Activated T-helper 1 cell treated with anti-CD3 and anti-CD28 coated beads, Interleukin-12 subunit alpha, Interleukin-12 subunit beta, Interleukin-2, Interleukin-4 antibody, amounts not matched to agents 30 ng/mL and 10 ng/mL and 1 ng/mL, durations not matched to agents 14 hours and 24 hours and 36 hours (primary cell): Measurements from ENCODE around the gene MAST3. TPM values are rescaled to one million over a fixed set of nuclear protein-coding genes. Genes with fewer than 3 reads are reported as not detected.

Experiments used
- DNase-seq: peaks from one replicate; pipeline ENCODE4 v3.0.0; 2021; ENCODE audit warnings: low spot score
- H3K27ac Mint-ChIP-seq: one replicate; pipeline ENCODE4 v1.8.0; 2021; ENCODE audit warnings: mild to moderate bottlenecking, mixed read lengths
- H3K27me3 Mint-ChIP-seq: one replicate; pipeline ENCODE4 v1.8.0; 2022; ENCODE audit warnings: mild to moderate bottlenecking, moderate library complexity, mixed read lengths; ENCODE audit not compliant: insufficient read depth
- H3K36me3 Mint-ChIP-seq: one replicate; pipeline ENCODE4 v1.8.0; 2021; ENCODE audit warnings: low read depth, mixed read lengths
- H3K4me1 Mint-ChIP-seq: one replicate; pipeline ENCODE4 v1.8.0; 2021; ENCODE audit warnings: low read depth, mixed read lengths
- H3K4me3 Mint-ChIP-seq: one replicate; pipeline ENCODE4 v1.8.0; 2021; ENCODE audit warnings: mild to moderate bottlenecking, moderate library complexity, mixed read lengths
- H3K9me3 Mint-ChIP-seq: one replicate; pipeline ENCODE4 v1.8.0; 2021; ENCODE audit warnings: mixed read lengths
- intact Hi-C: fragments of 100-400 bp; cut with micrococcal nuclease; formaldehyde crosslinking; loops from one replicate; pipeline ENCODE4 v1.15.1; 2024
- total RNA-seq: library from RNA; stranded (reverse); gene quantifications from 2 replicates; pipeline ENCODE4 v1.2.3, GENCODE V29; 2022

The MAST3 gene
- total RNA-seq, 1 donor from 2014 or later: 16.5 TPM

DNA sequence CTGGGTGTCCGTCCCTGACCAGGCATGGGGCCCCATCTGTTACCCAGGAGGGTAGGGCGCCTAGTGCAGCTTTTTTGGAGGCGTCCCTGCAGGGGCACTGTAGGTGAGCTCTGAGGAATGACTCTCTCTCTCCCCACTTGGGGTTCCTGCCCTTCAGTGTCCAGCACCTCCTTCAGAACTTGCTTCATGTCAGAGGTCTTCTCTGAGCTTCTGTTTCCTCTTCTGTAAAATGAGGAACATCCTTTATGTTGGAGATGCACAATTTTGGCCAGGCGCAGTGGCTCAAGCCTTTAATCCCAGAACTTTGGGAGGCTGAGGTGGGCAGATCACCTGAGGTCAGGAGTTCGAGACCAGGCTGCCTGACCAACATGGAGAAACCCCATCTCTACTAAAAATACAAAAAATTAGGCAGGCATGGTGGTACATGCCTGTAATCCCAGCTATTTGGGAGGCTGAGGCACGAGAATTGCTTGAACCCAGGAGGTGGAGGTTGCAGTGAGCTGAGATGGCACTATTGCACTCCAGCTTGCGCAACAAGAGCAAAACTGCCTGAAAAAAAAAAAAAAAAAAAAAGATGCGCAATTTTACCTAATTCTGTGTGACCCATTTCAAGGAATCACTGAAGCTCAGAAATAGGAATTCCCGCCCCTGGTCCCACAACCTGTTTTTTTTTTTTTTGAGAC lies 40.2 kb downstream of the MAST3 start:
- Mint-ChIP-seq H3K9me3 (no peaks in the 10 kb centered on the region), H3K4me3 (no peak overlapping the region), H3K4me1 (no peaks in the 10 kb centered on the region), H3K27ac (no peak overlapping the region), H3K36me3 (peaks cover 18% of the 10 kb centered on the region), H3K27me3 (no peaks in the 10 kb centered on the region)
- no peak for DNase-seq
- intact Hi-C loops: no loop called here

DNA sequence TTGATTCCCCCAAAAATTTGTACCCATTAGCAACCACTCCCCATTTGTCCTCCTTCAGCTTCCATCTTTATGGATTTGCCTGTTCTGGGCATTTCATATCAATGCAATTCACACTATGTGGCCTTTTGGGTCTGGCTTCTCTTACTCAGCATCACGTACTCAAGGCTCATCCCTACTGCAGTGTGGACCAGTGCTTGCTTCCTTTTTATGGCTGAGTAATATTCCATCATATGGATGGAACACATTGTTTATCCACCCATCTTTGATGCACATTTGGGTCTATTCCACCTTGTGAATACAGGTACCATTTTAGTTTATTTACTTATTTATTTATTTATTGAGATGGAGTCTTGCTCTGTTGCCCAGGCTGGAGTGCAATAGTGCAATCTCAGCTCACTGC lies 42.9 kb downstream of the MAST3 start:
- DNase-seq: no peak
- Mint-ChIP-seq H3K4me3 (no peak overlapping the region), H3K9me3 (no peaks in the 10 kb centered on the region), H3K27me3 (no peaks in the 10 kb centered on the region), H3K36me3 (peaks cover 28% of the 10 kb centered on the region), H3K27ac (no peak overlapping the region), H3K4me1 (no peaks in the 10 kb centered on the region)
- intact Hi-C loops: no loop called here

DNA sequence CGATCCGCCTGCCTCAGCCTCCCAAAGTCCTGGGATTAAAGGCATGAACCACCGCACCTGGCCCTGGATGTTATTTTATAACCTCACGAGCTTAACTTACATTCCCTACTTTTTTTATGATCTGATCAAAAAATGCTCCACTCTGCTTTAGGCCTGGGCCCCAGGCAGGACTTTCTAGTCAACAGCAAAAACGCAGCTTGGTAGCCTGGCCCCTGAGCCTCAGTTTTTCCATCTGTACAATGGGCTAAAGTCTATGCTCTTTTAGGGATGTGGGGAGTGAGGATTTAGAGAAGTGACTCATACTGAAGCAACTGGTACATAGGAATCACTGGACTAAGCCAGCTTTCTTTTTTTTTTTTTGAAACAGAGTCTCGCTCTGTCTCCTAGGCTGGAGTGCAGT lies 43.5 kb downstream of the MAST3 start:
- Mint-ChIP-seq H3K9me3 (no peaks in the 10 kb centered on the region), H3K4me3 (no peak overlapping the region), H3K4me1 (no peaks in the 10 kb centered on the region), H3K36me3 (peaks cover 27% of the 10 kb centered on the region), H3K27me3 (no peaks in the 10 kb centered on the region), H3K27ac (no peak overlapping the region)
- intact Hi-C loops: no loop called here
- DNase-seq: no peak

DNA sequence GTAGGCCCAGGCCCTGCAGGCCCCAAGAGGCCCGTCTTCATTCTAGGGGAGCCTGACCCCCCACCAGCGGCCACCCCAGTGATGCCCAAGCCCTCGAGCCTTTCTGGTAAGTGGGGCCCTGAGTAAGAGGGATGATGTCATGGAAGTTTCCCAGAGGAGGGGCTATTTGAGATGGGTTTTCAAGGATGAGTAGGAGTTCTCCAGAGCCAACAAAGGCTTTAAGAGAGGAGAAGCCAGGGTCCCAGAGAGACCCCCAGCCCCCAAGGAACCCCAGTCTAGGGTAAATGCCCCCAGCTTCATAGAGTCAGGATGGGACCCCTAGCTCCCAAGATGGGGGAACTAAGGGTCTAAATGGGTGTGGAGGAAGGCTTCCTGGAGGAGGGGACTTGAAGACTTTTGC lies 46.3 kb downstream of the MAST3 start:
- intact Hi-C loops: no loop called here
- no peaks in the 10 kb centered on the region for H3K4me1 Mint-ChIP-seq
- DNase-seq: no peak
- H3K9me3 Mint-ChIP-seq: no peaks in the 10 kb centered on the region
- H3K36me3 Mint-ChIP-seq: peaks cover 37% of the 10 kb centered on the region
- no peaks in the 10 kb centered on the region for H3K27me3 Mint-ChIP-seq
- no peak overlapping the region for H3K4me3 Mint-ChIP-seq
- no peak overlapping the region for H3K27ac Mint-ChIP-seq

DNA sequence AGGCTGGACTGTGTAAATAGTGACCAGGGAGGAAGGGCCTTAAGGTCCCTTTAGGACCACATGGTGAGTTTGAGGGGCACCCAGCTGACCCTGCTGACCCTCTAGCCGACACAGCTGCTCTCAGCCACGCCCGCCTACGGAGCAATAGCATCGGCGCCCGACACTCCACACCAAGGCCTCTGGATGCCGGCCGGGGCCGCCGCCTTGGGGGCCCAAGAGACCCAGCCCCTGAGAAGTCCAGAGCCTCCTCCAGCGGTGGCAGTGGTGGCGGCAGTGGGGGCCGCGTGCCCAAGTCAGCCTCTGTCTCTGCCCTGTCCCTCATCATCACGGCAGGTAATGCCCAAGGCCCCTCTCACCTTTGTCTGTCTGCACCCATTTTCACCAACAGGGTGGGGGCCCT lies 46.8 kb downstream of the MAST3 start:
- Mint-ChIP-seq H3K27ac (no peak overlapping the region), H3K4me3 (no peak overlapping the region), H3K36me3 (peaks cover 37% of the 10 kb centered on the region), H3K9me3 (no peaks in the 10 kb centered on the region), H3K4me1 (no peaks in the 10 kb centered on the region), H3K27me3 (no peaks in the 10 kb centered on the region)
- intact Hi-C loops: no loop called here
- no peak for DNase-seq

DNA sequence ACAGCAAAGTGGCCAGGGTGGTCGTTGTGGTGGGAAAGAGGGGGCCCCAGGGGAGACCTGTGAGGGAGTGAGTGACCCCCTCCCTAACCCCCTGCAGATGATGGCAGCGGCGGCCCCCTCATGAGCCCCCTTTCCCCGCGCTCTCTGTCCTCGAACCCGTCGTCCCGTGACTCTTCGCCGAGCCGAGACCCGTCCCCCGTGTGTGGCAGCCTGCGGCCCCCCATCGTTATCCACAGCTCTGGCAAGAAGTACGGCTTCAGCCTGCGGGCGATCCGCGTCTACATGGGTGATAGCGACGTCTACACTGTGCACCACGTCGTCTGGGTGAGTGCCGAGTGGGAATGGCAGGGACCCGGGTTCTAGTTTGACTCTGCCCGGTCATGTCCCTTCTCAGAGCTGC lies 47.3 kb downstream of the MAST3 start:
- DNase-seq: no peak
- peaks cover 39% of the 10 kb centered on the region for H3K36me3 Mint-ChIP-seq
- H3K9me3 Mint-ChIP-seq: no peaks in the 10 kb centered on the region
- no peak overlapping the region for H3K4me3 Mint-ChIP-seq
- H3K27me3 Mint-ChIP-seq: no peaks in the 10 kb centered on the region
- peak overlapping the region; percentile 12 for H3K27ac Mint-ChIP-seq
- no peaks in the 10 kb centered on the region for H3K4me1 Mint-ChIP-seq
- intact Hi-C loops: no loop called here

DNA sequence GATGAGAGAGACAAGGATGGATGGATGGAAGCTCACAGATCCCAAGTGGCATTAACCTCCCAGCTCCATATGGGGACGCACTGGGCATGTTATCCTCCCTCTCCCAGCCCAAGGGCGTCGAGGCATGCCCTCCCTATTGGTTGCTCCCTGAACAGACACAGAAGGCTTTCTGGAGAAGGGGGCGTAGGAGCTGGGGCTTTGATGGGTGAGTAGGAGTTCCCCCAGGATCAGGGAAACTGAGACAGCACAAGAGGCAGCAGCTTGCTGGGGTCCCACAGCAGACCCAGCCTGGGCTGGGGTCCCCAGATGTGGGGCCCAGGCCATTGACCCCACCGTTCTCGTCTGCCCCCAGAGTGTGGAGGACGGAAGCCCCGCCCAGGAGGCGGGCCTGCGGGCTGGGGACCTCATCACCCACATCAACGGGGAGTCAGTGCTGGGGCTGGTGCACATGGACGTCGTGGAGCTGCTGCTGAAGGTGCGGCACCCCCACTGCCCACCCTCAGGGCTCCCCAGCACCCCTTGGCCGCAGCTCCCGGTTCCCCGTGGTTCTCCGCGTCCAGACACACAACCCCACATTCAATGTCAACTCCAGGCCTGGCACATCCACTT lies 47.9 kb downstream of the MAST3 start:
- no peak for DNase-seq
- Mint-ChIP-seq H3K4me1 (no peaks in the 10 kb centered on the region), H3K27me3 (no peaks in the 10 kb centered on the region), H3K4me3 (no peak overlapping the region), H3K36me3 (peaks cover 37% of the 10 kb centered on the region), H3K9me3 (no peaks in the 10 kb centered on the region), H3K27ac (peak overlapping the region; percentile 12)
- intact Hi-C loops: no loop called here

DNA sequence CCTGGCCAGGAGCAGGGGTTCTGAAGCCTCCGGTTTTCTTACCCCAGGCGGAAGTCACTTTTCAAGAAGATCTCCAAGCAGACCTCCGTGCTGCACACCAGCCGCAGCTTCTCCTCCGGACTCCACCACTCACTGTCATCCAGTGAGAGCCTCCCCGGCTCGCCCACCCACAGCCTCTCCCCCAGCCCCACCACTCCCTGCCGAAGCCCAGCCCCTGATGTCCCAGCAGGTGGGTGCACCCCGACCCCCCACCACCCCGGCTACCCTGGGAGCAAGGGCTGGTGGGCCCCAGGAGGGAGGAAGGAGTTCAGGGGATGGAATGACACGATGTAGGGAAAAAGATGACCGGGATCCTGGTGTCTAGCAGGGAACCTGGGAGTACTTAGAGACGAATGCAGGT lies 49.8 kb downstream of the MAST3 start:
- no peaks in the 10 kb centered on the region for H3K27me3 Mint-ChIP-seq
- no peak overlapping the region for H3K4me3 Mint-ChIP-seq
- H3K36me3 Mint-ChIP-seq: peaks cover 33% of the 10 kb centered on the region
- intact Hi-C loops: no loop called here
- no peaks in the 10 kb centered on the region for H3K9me3 Mint-ChIP-seq
- DNase-seq: no peak
- peaks cover 11% of the 10 kb centered on the region for H3K4me1 Mint-ChIP-seq
- no peak overlapping the region for H3K27ac Mint-ChIP-seq

DNA sequence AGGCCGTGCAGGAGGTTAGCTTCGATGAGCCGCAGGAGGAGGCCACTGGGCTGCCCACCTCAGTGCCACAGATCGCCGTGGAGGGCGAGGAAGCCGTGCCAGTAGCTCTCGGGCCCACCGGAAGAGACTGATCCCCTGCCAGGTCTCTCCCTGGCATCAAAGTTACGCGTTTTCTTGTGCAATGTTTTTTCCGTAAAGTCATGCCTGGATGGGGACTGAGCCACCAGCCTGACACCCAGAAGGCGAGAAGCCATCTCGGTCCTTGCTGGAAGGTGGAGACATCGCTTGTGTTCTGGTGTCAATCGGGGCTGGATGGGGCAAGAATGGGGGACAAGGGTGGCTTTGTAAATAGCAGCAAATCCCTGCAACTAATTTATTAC lies 52.0 kb downstream of the MAST3 start:
- no peak overlapping the region for H3K4me3 Mint-ChIP-seq
- intact Hi-C loops: no loop called here
- DNase-seq: no peak
- H3K27me3 Mint-ChIP-seq: peaks cover 3% of the 10 kb centered on the region
- no peaks in the 10 kb centered on the region for H3K9me3 Mint-ChIP-seq
- peaks cover 23% of the 10 kb centered on the region for H3K4me1 Mint-ChIP-seq
- H3K27ac Mint-ChIP-seq: no peak overlapping the region
- H3K36me3 Mint-ChIP-seq: peaks cover 22% of the 10 kb centered on the region

DNA sequence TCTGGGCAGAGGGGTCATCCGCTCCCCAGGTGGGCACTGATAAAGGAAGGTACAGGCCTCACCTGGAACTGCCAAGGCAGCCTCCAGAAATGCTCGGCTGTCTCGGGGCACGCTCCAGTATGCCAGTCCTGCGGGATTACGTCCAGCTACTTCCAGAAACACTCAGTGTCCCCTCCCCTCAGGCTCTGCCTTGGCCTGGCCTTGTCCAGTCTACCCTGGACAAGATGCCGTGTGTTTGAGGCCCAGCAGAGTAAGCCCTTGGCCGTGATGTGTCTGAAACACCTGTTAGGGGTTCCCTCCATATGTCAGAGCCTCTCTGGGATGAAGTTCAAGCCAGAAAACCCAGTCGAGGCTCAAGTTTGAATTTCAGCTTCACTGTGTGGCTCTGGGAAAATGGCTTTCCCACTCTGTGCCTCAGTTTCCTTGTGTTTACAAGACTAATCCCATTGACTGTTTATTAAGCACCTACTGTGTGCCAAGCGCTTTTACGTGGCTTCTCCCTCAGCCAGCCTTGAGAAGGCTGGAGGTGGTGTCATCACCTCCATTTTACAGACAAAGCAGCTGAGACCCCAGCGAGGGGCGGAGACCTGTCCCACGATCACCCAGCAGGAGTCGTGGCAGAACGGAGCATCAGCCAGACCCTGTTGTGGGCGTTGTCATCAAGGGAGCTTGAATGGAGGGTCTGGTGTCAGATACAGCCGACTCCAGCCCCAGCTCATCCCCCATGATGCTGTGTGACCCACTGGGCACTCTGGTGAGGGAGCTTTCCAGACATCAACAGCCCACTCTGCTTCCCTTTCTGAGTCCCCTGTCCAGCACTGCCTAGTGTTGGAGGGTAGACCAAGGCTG lies 53.4 kb downstream of the MAST3 start:
- Mint-ChIP-seq H3K27ac (peak overlapping the region; percentile 96), H3K9me3 (no peaks in the 10 kb centered on the region), H3K27me3 (peaks cover 3% of the 10 kb centered on the region), H3K4me3 (peak overlapping the region; percentile 84), H3K36me3 (peaks cover 14% of the 10 kb centered on the region), H3K4me1 (peaks cover 23% of the 10 kb centered on the region)
- intact Hi-C loops: loop anchor here (5.0 to 10.0 kb wide), 2 partner anchors 206 to 1074 kb away; partner anchors contain the start of genes HAUS8 and MYO9B
- no peak for DNase-seq

DNA sequence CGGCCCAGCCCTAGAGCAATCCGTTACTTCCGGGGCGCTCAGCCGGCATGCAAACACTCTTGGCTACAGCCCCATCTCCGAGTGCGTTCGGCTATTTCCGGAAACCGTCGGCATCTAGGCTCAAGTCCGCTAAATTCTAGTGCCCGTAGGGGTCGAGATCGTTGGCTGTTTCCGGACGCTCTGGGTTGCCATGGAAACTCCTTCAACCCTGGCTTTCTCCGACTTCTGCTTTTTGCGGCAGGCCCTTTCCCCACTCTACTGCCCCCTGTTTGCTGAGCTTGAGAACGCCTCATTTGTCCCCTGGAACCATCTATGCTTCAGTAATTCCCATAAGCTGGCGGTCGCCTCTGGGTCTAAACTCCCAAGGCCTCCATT lies 54.9 kb downstream of the MAST3 start:
- peak overlapping the region; percentile 96 for H3K27ac Mint-ChIP-seq
- H3K36me3 Mint-ChIP-seq: peaks cover 9% of the 10 kb centered on the region
- peaks cover 23% of the 10 kb centered on the region for H3K4me1 Mint-ChIP-seq
- H3K4me3 Mint-ChIP-seq: peak overlapping the region; percentile 84
- peaks cover 3% of the 10 kb centered on the region for H3K27me3 Mint-ChIP-seq
- peak; percentile 95 for DNase-seq
- intact Hi-C loops: loop anchor here (1.0 to 10.0 kb wide), 9 partner anchors 33 to 1075 kb away; partner anchors contain the start of genes ARRDC2, HAUS8, LSM4 and MYO9B
- H3K9me3 Mint-ChIP-seq: no peaks in the 10 kb centered on the region

DNA sequence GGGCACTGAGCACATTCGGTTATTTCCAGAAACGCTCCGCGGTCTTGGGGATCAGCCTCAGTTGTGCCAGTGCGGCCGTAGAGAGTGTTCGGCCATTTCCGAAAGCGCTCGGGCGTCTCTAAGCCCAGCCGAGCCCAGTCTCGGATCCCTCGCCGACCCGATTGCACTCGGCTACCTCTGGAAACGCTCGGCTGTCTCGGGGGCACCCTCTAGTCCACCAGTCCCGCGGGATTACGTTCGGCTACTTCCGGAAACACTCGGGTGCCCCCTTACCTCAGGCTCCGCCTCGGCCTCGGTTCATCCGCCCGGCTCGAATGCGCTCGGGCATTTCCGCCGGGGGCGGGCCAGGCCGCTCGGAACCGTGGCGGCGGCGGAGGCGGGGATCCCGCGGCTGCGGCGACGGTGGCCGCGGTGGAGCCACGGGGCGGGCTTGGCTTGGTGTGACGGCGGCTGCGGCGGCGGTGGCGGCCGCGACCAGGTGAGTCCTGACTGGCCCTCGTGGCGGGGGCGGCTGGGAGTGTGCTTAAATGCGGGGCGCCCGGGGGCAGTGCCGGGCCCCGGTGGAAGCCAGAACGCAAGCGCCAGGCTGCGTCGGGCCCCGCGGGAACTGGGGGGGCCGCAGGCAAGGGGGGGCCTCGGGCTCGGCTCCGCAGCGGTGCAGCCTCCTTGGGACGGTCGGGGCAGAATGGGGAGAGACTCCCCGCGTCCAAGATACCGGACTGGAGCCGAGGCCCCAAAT lies 55.4 kb downstream of the MAST3 start, which contains the start of gene PIK3R2:
TSS of gene PIK3R2 (plus strand) at position 347 of the 739 bp plus-strand sequence. CDS start 2,717 bp downstream, outside the sequence.
- Mint-ChIP-seq H3K27me3 (peaks cover 3% of the 10 kb centered on the region), H3K27ac (peak within 1 kb of the TSS; percentile 96), H3K4me3 (peak within 1 kb of the TSS; percentile 84), H3K4me1 (peaks cover 23% of the 10 kb centered on the region), H3K36me3 (peaks cover 8% of the 10 kb centered on the region), H3K9me3 (no peaks in the 10 kb centered on the region)
- intact Hi-C loops: loop anchor here (1.0 to 10.0 kb wide), 10 partner anchors 8 to 1076 kb away; partner anchors contain the start of genes ARRDC2, HAUS8, LSM4 and MYO9B
- DNase-seq: peak; percentile 100
